ENCODE data around the gene PRR14. TPM values are rescaled to one million over a fixed set of nuclear protein-coding genes. Genes with fewer than 3 reads are reported as not detected.
A peak's percentile ranks its signal among the peaks of the same experiment; 100 is the strongest.

PRR14 gene
- total and polyA plus RNA-seq, 10 of the 15 experiments (the other 5 are each of a cell fraction or from before 2014, with no cell fraction given): 2.5 to 66.8 (median 19.2) TPM

DNA sequence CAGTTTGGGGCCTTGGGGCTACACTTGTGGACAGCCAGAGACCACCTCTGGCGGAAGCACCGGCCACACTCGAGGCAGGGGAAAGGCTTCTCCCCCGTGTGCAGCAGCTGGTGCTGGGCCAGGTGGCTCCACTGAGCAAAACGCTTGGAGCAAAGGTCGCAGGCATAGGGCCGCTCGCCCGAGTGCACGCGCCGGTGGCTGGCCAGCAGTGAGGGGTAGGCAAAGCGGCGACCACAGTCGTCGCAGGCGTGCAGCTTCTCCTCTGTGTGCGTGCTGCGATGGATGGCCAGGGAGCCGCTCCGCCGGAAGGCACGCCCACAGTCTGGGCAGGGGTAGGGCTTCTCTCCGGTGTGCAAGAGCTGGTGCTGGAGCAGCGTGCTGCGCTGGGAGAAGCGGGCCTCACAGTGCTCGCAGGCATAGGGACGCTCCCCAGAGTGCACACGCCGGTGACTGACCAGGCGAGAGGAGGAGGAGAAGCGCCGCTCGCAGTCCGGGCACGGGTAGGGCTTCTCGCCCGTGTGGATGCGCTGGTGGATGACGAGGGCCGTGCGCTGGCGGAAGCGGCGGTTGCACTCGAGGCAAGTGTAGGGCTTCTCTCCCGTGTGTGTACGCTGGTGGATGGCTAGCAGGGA, 46.3 kb upstream of the PRR14 start:
- Histone ChIP-seq H3K79me2 (ENCODE audit: control insufficient read depth, insufficient read depth, low read length) (peaks cover 8% of the 10 kb centered on the region), H3K36me3 (ENCODE audit: control insufficient read depth in 2 of 2, insufficient read depth in 2 of 2, low read length in 1 of 2) (peaks cover 11 to 14% of the 10 kb centered on the region in 2 experiments; a peak in 3 of 4 replicates)

DNA sequence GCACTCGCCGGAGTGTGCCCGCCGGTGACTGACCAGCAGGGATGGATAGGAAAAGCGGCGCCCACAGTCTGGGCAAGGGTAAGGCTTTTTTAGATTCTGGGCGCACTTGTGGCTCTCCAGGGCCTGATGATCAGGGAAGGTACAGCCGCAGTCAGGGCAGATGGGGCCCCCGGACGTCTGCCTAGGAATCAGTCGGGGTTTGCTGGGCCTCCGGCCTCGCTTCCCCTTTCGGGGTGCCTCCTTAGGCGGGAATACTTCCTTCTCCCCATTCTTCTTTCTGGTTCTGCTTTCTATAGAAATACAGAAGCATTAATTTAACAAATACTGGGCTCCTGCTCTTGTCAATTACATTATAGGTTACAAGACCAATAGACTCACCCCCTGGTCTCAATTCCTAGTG, 45.6 kb upstream of the PRR14 start:
- H3K27me3 ChIP-seq (replicated peaks in 1 of 2; ENCODE audit: control insufficient read depth in 2 of 2, insufficient read depth in 2 of 2, low read length in 1 of 2): no peaks in the 10 kb centered on the region
- H3K79me2 ChIP-seq (ENCODE audit: control insufficient read depth, insufficient read depth, low read length): peaks cover 15% of the 10 kb centered on the region
- ChIA-PET RAD21 (ENCODE audit: unreplicated experiment) (interaction anchor here (0.6 kb wide), 1 partner anchor 472 kb away, joined by 3 read pairs; no protein-coding TSS in a partner anchor), SMC1A (ENCODE audit: uncharacterized antibody, unreplicated experiment) (no interaction called here), POLR2A (interaction anchor here (0.5 kb wide), 1 partner anchor 179 kb away, joined by 3 read pairs; no protein-coding TSS in a partner anchor), CTCF (interaction anchor here (2.2 kb wide), 1 partner anchor 175 kb away, joined by 9 read pairs; the partner anchor contains the start of gene DCTPP1)
- 93% methylated on average over 14 of the region's 15 CpGs for WGBS (ENCODE audit: insufficient coverage, insufficient replicate concordance, low lambda C conversion rate, missing lambda C conversion rate)
- H3K9me3 ChIP-seq (replicated peaks; ENCODE audit: control insufficient read depth, insufficient read depth, low read length): no peaks in the 10 kb centered on the region
- peaks cover 11 to 14% of the 10 kb centered on the region in 2 experiments; a peak in 3 of 4 replicates for H3K36me3 ChIP-seq (ENCODE audit: control insufficient read depth in 2 of 2, insufficient read depth in 2 of 2, low read length in 1 of 2)
- in situ Hi-C loops (cut with MboI) (no loop called here), intact Hi-C loops (cut with micrococcal nuclease; ENCODE audit: unreplicated experiment) (no loop called here)
- no peak overlapping the region for H3K9ac ChIP-seq (ENCODE audit: control insufficient read depth, insufficient read depth, low read length)
- FAIRE-seq (no peak), ATAC-seq (no peak), DNase-seq (ENCODE audit: low read depth, low spot score) (no peak)
- H3K4me2 ChIP-seq (ENCODE audit: control insufficient read depth, insufficient read depth): no peak overlapping the region
- H3K4me1 ChIP-seq (ENCODE audit: control insufficient read depth, insufficient read depth, low read length): peaks cover 4% of the 10 kb centered on the region
- no TSS peak for BruUV-seq (replicated peaks)
- no peaks in the 10 kb centered on the region for H4K20me1 ChIP-seq (ENCODE audit: control insufficient read depth, insufficient read depth)
- no peak overlapping the region for H3K4me3 ChIP-seq
- H3K27ac ChIP-seq (ENCODE audit: control insufficient read depth, insufficient read depth): no peak overlapping the region
- H2AFZ ChIP-seq (ENCODE audit: control insufficient read depth, low read depth, low read length): no peak overlapping the region
- TF ChIP-seq JUNB (IDR thresholded peaks at IDR 0.05): no peak
- no peak for TF ChIP-seq NFIC (IDR thresholded peaks at IDR 0.05; ENCODE audit: low read depth, low read length)
- TF ChIP-seq, protein P1, sequence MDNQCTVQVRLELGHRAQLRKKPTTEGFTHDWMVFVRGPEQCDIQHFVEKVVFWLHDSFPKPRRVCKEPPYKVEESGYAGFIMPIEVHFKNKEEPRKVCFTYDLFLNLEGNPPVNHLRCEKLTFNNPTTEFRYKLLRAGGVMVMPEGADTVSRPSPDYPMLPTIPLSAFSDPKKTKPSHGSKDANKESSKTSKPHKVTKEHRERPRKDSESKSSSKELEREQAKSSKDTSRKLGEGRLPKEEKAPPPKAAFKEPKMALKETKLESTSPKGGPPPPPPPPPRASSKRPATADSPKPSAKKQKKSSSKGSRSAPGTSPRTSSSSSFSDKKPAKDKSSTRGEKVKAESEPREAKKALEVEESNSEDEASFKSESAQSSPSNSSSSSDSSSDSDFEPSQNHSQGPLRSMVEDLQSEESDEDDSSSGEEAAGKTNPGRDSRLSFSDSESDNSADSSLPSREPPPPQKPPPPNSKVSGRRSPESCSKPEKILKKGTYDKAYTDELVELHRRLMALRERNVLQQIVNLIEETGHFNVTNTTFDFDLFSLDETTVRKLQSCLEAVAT (IDR thresholded peaks at IDR 0.05): no peak
- no peak for TF ChIP-seq BMI1 (IDR thresholded peaks at IDR 0.05; ENCODE audit: borderline replicate concordance)
- TF ChIP-seq, protein P2, sequence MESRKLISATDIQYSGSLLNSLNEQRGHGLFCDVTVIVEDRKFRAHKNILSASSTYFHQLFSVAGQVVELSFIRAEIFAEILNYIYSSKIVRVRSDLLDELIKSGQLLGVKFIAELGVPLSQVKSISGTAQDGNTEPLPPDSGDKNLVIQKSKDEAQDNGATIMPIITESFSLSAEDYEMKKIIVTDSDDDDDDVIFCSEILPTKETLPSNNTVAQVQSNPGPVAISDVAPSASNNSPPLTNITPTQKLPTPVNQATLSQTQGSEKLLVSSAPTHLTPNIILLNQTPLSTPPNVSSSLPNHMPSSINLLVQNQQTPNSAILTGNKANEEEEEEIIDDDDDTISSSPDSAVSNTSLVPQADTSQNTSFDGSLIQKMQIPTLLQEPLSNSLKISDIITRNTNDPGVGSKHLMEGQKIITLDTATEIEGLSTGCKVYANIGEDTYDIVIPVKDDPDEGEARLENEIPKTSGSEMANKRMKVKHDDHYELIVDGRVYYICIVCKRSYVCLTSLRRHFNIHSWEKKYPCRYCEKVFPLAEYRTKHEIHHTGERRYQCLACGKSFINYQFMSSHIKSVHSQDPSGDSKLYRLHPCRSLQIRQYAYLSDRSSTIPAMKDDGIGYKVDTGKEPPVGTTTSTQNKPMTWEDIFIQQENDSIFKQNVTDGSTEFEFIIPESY (IDR thresholded peaks at IDR 0.05): no peak
- TF ChIP-seq, protein P3, sequence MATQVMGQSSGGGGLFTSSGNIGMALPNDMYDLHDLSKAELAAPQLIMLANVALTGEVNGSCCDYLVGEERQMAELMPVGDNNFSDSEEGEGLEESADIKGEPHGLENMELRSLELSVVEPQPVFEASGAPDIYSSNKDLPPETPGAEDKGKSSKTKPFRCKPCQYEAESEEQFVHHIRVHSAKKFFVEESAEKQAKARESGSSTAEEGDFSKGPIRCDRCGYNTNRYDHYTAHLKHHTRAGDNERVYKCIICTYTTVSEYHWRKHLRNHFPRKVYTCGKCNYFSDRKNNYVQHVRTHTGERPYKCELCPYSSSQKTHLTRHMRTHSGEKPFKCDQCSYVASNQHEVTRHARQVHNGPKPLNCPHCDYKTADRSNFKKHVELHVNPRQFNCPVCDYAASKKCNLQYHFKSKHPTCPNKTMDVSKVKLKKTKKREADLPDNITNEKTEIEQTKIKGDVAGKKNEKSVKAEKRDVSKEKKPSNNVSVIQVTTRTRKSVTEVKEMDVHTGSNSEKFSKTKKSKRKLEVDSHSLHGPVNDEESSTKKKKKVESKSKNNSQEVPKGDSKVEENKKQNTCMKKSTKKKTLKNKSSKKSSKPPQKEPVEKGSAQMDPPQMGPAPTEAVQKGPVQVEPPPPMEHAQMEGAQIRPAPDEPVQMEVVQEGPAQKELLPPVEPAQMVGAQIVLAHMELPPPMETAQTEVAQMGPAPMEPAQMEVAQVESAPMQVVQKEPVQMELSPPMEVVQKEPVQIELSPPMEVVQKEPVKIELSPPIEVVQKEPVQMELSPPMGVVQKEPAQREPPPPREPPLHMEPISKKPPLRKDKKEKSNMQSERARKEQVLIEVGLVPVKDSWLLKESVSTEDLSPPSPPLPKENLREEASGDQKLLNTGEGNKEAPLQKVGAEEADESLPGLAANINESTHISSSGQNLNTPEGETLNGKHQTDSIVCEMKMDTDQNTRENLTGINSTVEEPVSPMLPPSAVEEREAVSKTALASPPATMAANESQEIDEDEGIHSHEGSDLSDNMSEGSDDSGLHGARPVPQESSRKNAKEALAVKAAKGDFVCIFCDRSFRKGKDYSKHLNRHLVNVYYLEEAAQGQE (IDR thresholded peaks at IDR 0.05; ENCODE audit: low read depth, low read length): no peak
- no peak for TF ChIP-seq HDAC2 (IDR thresholded peaks at IDR 0.05)
- no peak for TF ChIP-seq SIX5 (IDR thresholded peaks at IDR 0.05; ENCODE audit: low read depth, low read length, severe bottlenecking)

More for the DNA sequence above, 46.3 kb upstream of the PRR14 start:
- FAIRE-seq: no peak
- no peaks in the 10 kb centered on the region for H3K9me3 ChIP-seq (replicated peaks; ENCODE audit: control insufficient read depth, insufficient read depth, low read length)
- in situ Hi-C loops (cut with MboI): no loop called here
- H4K20me1 ChIP-seq (ENCODE audit: control insufficient read depth, insufficient read depth): no peaks in the 10 kb centered on the region
- no peak overlapping the region for H2AFZ ChIP-seq (ENCODE audit: control insufficient read depth, low read depth, low read length)
- RAD21 ChIA-PET (ENCODE audit: unreplicated experiment): no interaction called here
- CTCF ChIA-PET: interaction anchor here (0.8 to 2.3 kb wide), 2 partner anchors 11 to 26 kb away, joined by 3 to 9 read pairs; no protein-coding TSS in a partner anchor
- H3K27me3 ChIP-seq (replicated peaks in 1 of 2; ENCODE audit: control insufficient read depth in 2 of 2, insufficient read depth in 2 of 2, low read length in 1 of 2): no peaks in the 10 kb centered on the region
- no peak for ATAC-seq
- peaks cover 4% of the 10 kb centered on the region for H3K4me1 ChIP-seq (ENCODE audit: control insufficient read depth, insufficient read depth, low read length)
- SMC1A ChIA-PET (ENCODE audit: uncharacterized antibody, unreplicated experiment): no interaction called here
- H3K27ac ChIP-seq (ENCODE audit: control insufficient read depth, insufficient read depth): no peak overlapping the region
- no peak overlapping the region for H3K4me2 ChIP-seq (ENCODE audit: control insufficient read depth, insufficient read depth)
- H3K9ac ChIP-seq (ENCODE audit: control insufficient read depth, insufficient read depth, low read length): no peak overlapping the region
- POLR2A ChIA-PET: interaction anchor here (0.6 kb wide), 1 partner anchor 307 kb away, joined by 3 read pairs; no protein-coding TSS in a partner anchor
- WGBS (ENCODE audit: insufficient coverage, insufficient replicate concordance, low lambda C conversion rate, missing lambda C conversion rate): 94% methylated on average over 48 of the region's 49 CpGs
- intact Hi-C loops (cut with micrococcal nuclease; ENCODE audit: unreplicated experiment): no loop called here
- no peak overlapping the region for H3K4me3 ChIP-seq
- DNase-seq (ENCODE audit: low read depth, low spot score): no peak
- TF ChIP-seq POLR2A (IDR thresholded peaks at IDR 0.05; ENCODE audit: low read depth, low read length): peak; percentile 38; the same call in 1 of the 2 replicates
- no peak for TF ChIP-seq RELA (IDR thresholded peaks at IDR 0.05; ENCODE audit: borderline replicate concordance, partially characterized antibody)
- BruUV-seq (replicated peaks): no TSS peak
